NCI-H2227 (cell line): ENCODE data around the gene GTF2A1L.
A peak's percentile ranks its signal among the peaks of the same experiment; 100 is the strongest.
"Not testable (repeated sequence)": the region's sequence is repeated elsewhere in the genome, so short reads cannot be mapped to it uniquely, and the experiment has no call there.

ENCODE experiments used
- DNase-seq: peaks from one replicate; lab custom pipeline; 2025; ENCODE audit not compliant: unreplicated experiment; lab: John Stamatoyannopoulos, UW

Gene GTF2A1L

GRCh38 chr2:48607307-48608014 is 10.2 kb upstream of the GTF2A1L start:
- DNase-seq, result no peak

- DNase-seq, result no peak
Observed at GRCh38 chr2:48613211-48613610, 4.4 kb upstream of the GTF2A1L start.

- not testable (repeated sequence) for DNase-seq
Observed at GRCh38 chr2:48614581-48614980, 3.1 kb upstream of the GTF2A1L start.

GRCh38 chr2:48619526-48619925 is 1.9 kb downstream of the GTF2A1L start:
- no peak for DNase-seq

- DNase-seq, result no peak
Observed at GRCh38 chr2:48620604-48621003, 2.9 kb downstream of the GTF2A1L start.

- peak; percentile 86 for DNase-seq
Observed at GRCh38 chr2:48622691-48623090, 5.0 kb downstream of the GTF2A1L start.

- DNase-seq, result no peak
Observed at GRCh38 chr2:48624696-48625095, 7.0 kb downstream of the GTF2A1L start.

GRCh38 chr2:48626047-48626446 is 8.4 kb downstream of the GTF2A1L start:
- no peak for DNase-seq

- no peak for DNase-seq
Observed at GRCh38 chr2:48633143-48633542, 15.5 kb downstream of the GTF2A1L start.

- DNase-seq, result no peak
Observed at GRCh38 chr2:48635786-48636185, 18.1 kb downstream of the GTF2A1L start.

- no peak for DNase-seq
Observed at GRCh38 chr2:48638261-48638660, 20.6 kb downstream of the GTF2A1L start.

GRCh38 chr2:48651158-48651790 is 33.6 kb downstream of the GTF2A1L start:
- no peak for DNase-seq

- no peak for DNase-seq
Observed at GRCh38 chr2:48668992-48669391, 51.3 kb downstream of the GTF2A1L start.

- DNase-seq, result no peak
Observed at GRCh38 chr2:48673581-48673980, 55.9 kb downstream of the GTF2A1L start.

- no peak for DNase-seq
Observed at GRCh38 chr2:48674933-48675332, 57.3 kb downstream of the GTF2A1L start.

- DNase-seq, result no peak
Observed at GRCh38 chr2:48677450-48677849, 59.8 kb downstream of the GTF2A1L start.

GRCh38 chr2:48685126-48685525 is 67.5 kb downstream of the GTF2A1L start:
- DNase-seq, result no peak

- DNase-seq, result no peak
Observed at GRCh38 chr2:48691935-48692691, 74.5 kb downstream of the GTF2A1L start.

- no peak for DNase-seq
Observed at GRCh38 chr2:48693066-48693465, 75.4 kb downstream of the GTF2A1L start.

- no peak for DNase-seq
Observed at GRCh38 chr2:48693645-48694044, 76.0 kb downstream of the GTF2A1L start.

- no peak for DNase-seq
Observed at GRCh38 chr2:48694149-48694548, 76.5 kb downstream of the GTF2A1L start.

- no peak for DNase-seq
Observed at GRCh38 chr2:48695991-48696390, 78.3 kb downstream of the GTF2A1L start.
